BJ (cell line): ENCODE measurements around the gene CWC25. TPM values are rescaled to one million over a fixed set of nuclear protein-coding genes. Genes with fewer than 3 reads are reported as not detected.

Experiments
- CTCF ChIA-PET: fragments of 350-600 bp; formaldehyde crosslinking; extraction: SDS; loops from one replicate; lab custom pipeline; 2021; ENCODE audit warnings: antibody characterized with exemption, inconsistent platforms; lab: Yijun Ruan, JAX
- POLR2A ChIA-PET: fragments of 300-600 bp; sonication (Branson Sonifier 250); formaldehyde crosslinking; extraction: SDS; loops from one replicate; lab custom pipeline; 2021; ENCODE audit warnings: antibody characterized with exemption; lab: Charles Lee
- DNase-seq: peaks from one replicate; pipeline ENCODE4 v3.0.0-alpha.2; 2011; ENCODE audit warnings: low read depth
- H3K27me3 ChIP-seq: 2 replicates; pipeline ENCODE4 v1.6.0; 2011; ENCODE audit warnings: low read length; ENCODE audit not compliant: control insufficient read depth, insufficient read depth
- H3K36me3 ChIP-seq: 2 replicates; pipeline ENCODE4 v1.5.1; 2011; ENCODE audit warnings: low read length; ENCODE audit not compliant: control insufficient read depth, insufficient read depth
- H3K4me3 ChIP-seq: 2 replicates; pipeline ENCODE4 v1.5.1; 2011; ENCODE audit warnings: low read depth, mild to moderate bottlenecking, control low read depth, low read length
- CTCF ChIP-seq: IDR thresholded peaks from 2 replicates; pipeline ENCODE4 v1.5.1; 2011; ENCODE audit warnings: low read depth, mild to moderate bottlenecking, control low read depth, inconsistent platforms, low read length, moderate library complexity; ENCODE audit not compliant: insufficient read depth
- polyA plus RNA-seq: library from polyadenylated mRNA; depleted of rRNA; stranded (reverse); fragments of >200 nt; gene quantifications from 2 replicates; pipeline ENCODE4 v1.2.3, GENCODE V29; 2011; rRNA removed
- small RNA-seq: library from RNA; depleted of rRNA; stranded (forward); fragments of <200 nt; gene quantifications from one replicate; pipeline ENCODE3, GENCODE V24; 2012; ENCODE audit warnings: low replicate concordance, low read depth; ENCODE audit not compliant: insufficient read length

The CWC25 gene
- polyA plus RNA-seq, 1 experiment: 14.5 TPM

- POLR2A ChIA-PET: no interaction called here
- no peak for TF ChIP-seq CTCF
- peaks cover 4% of the 10 kb centered on the region; the same call in 1 of the 2 replicates for H3K36me3 ChIP-seq
- H3K4me3 ChIP-seq: peak overlapping the region; percentile 90
- H3K27me3 ChIP-seq: no peaks in the 10 kb centered on the region
- CTCF ChIA-PET: interaction anchor here (0.6 to 2.6 kb wide), 5 partner anchors 11 to 75 kb away, joined by 3 to 8 read pairs (median 4); partner anchors contain the start of gene CISD3
- DNase-seq: no peak
These were observed 73.8 kb downstream of the CWC25 start for GRCh38 chr17:38751144-38751807.

Small RNAs within 50 kb of the gene (small RNA-seq; reads per million reads assigned to genes)
- gene MIR4727 (not detected), gene RNU6-866P (not detected), gene SNORA21 (not detected), gene SNORA21B (not detected)

Other genes starting within 250 kb of the CWC25 start
- not detected in 2 replicates for gene SRCIN1, start 219.4 kb downstream of the CWC25 start, polyA plus RNA-seq
- 0.52 and 0.55 TPM in 2 replicates for gene EPOP, start 150.4 kb downstream of the CWC25 start, polyA plus RNA-seq
- 21.4 and 32.1 TPM in 2 replicates for gene MLLT6, start 120.0 kb downstream of the CWC25 start, polyA plus RNA-seq
- 15.1 and 17.1 TPM in 2 replicates for gene CISD3, start 95.0 kb downstream of the CWC25 start, polyA plus RNA-seq
- gene PCGF2, start 77.0 kb downstream of the CWC25 start, polyA plus RNA-seq: 16.6 and 27.6 TPM in 2 replicates
- gene PSMB3, start 72.6 kb downstream of the CWC25 start, polyA plus RNA-seq: 293 and 337 TPM in 2 replicates
- gene PIP4K2B, start 25.8 kb downstream of the CWC25 start, polyA plus RNA-seq: 37.2 and 41.6 TPM in 2 replicates
- 1,440 and 2,342 TPM in 2 replicates for gene RPL23, start 28.4 kb upstream of the CWC25 start, polyA plus RNA-seq
- gene LASP1, start 44.7 kb upstream of the CWC25 start, polyA plus RNA-seq: 254 and 321 TPM in 2 replicates
- not detected in 2 replicates for gene FBXO47, start 142.1 kb upstream of the CWC25 start, polyA plus RNA-seq